H9 (cell line): ENCODE data around the gene TXNL4A. TPM values are rescaled to one million over a fixed set of nuclear protein-coding genes. Genes with fewer than 3 reads are reported as not detected.

Source experiments
- DNase-seq: peaks from one replicate; pipeline ENCODE4 v3.0.0-alpha.2; 2017
- H2AFZ ChIP-seq: one replicate; pipeline ENCODE4 v1.6.1; 2013; ENCODE audit warnings: mild to moderate bottlenecking, low read length, control low read depth, moderate library complexity
- H2AK5ac ChIP-seq: 2 replicates; pipeline ENCODE4 v1.6.1; 2013; ENCODE audit warnings: low read length, control low read depth, mixed read lengths; ENCODE audit not compliant: insufficient read length
- H2BK120ac ChIP-seq: one replicate; pipeline ENCODE4 v1.6.1; 2013; ENCODE audit warnings: low read depth, mild to moderate bottlenecking, low read length, control low read depth, inconsistent platforms; ENCODE audit not compliant: poor library complexity, severe bottlenecking
- H2BK12ac ChIP-seq: 2 replicates; pipeline ENCODE4 v1.6.1; 2013; ENCODE audit warnings: low read length, control low read depth, mixed read lengths, low read depth; ENCODE audit not compliant: insufficient read length
- H2BK15ac ChIP-seq: 2 replicates; pipeline ENCODE4 v1.6.1; 2013; ENCODE audit warnings: low read depth, low read length, control low read depth
- H2BK20ac ChIP-seq: one replicate; pipeline ENCODE4 v1.6.1; 2013; ENCODE audit warnings: low read depth, mild to moderate bottlenecking, low read length, control low read depth, inconsistent platforms; ENCODE audit not compliant: poor library complexity, severe bottlenecking
- H2BK5ac ChIP-seq: 2 replicates; pipeline ENCODE4 v1.6.1; 2013; ENCODE audit warnings: low read length, control low read depth, mixed read lengths; ENCODE audit not compliant: insufficient read length
- H3K14ac ChIP-seq: 2 replicates; pipeline ENCODE4 v1.6.1; 2013; ENCODE audit warnings: low read length, control low read depth; ENCODE audit not compliant: insufficient read depth
- H3K18ac ChIP-seq: 2 replicates; pipeline ENCODE4 v1.6.1; 2013; ENCODE audit warnings: low read depth, mild to moderate bottlenecking, mixed read lengths, low read length, control low read depth; ENCODE audit not compliant: insufficient read length
- H3K23ac ChIP-seq: 2 replicates; pipeline ENCODE4 v1.6.1; 2013; ENCODE audit warnings: low read length, control low read depth, mixed read lengths, low read depth; ENCODE audit not compliant: insufficient read length
- H3K23me2 ChIP-seq: 2 replicates; pipeline ENCODE4 v1.6.1; 2013; ENCODE audit warnings: low read depth, mild to moderate bottlenecking, mixed read lengths, low read length, control low read depth; ENCODE audit not compliant: insufficient read length, poor library complexity, severe bottlenecking
- H3K27ac ChIP-seq: 2 replicates; pipeline ENCODE4 v1.5.1; 2013; ENCODE audit warnings: low read length, control low read depth, mixed read lengths, low read depth; ENCODE audit not compliant: insufficient read length
- H3K27me3 ChIP-seq: 2 replicates; pipeline ENCODE4 v1.6.1; 2013; ENCODE audit warnings: low read length, control low read depth, inconsistent platforms; ENCODE audit not compliant: insufficient read depth
- H3K4ac ChIP-seq: 2 replicates; pipeline ENCODE4 v1.6.1; 2013; ENCODE audit warnings: low read depth, mild to moderate bottlenecking, control low read depth, inconsistent platforms, low read length, moderate library complexity
- H3K4me1 ChIP-seq: 2 replicates; pipeline ENCODE4 v1.6.1; 2013; ENCODE audit warnings: low read length, control low read depth, inconsistent platforms; ENCODE audit not compliant: insufficient read depth
- H3K4me2 ChIP-seq: 2 replicates; pipeline ENCODE4 v1.6.1; 2013; ENCODE audit warnings: low read length, control low read depth, mixed read lengths; ENCODE audit not compliant: insufficient read length, insufficient read depth
- H3K56ac ChIP-seq: 2 replicates; pipeline ENCODE4 v1.6.1; 2013; ENCODE audit warnings: low read depth, mild to moderate bottlenecking, mixed read lengths, low read length, control low read depth; ENCODE audit not compliant: insufficient read length
- H3K79me1 ChIP-seq: 2 replicates; pipeline ENCODE4 v1.6.1; 2013; ENCODE audit warnings: low read depth, mild to moderate bottlenecking, moderate library complexity, low read length, control low read depth, inconsistent platforms; ENCODE audit not compliant: insufficient read depth, poor library complexity, severe bottlenecking
- H3K79me2 ChIP-seq: 2 replicates; pipeline ENCODE4 v1.6.1; 2013; ENCODE audit warnings: low read length, control low read depth, inconsistent platforms; ENCODE audit not compliant: insufficient read depth
- H3K9ac ChIP-seq: 2 replicates; pipeline ENCODE4 v1.6.1; 2013; ENCODE audit warnings: low read length, control low read depth, mixed read lengths; ENCODE audit not compliant: insufficient read length; ENCODE audit errors: extremely low read depth
- H3K9me3 ChIP-seq: one replicate; pipeline ENCODE4 v1.6.1; 2013; ENCODE audit warnings: low read depth, low read length, inconsistent platforms; ENCODE audit not compliant: control insufficient read depth
- H3T11ph ChIP-seq: one replicate; pipeline ENCODE4 v1.6.1; 2013; ENCODE audit warnings: mild to moderate bottlenecking, low read length, control low read depth, inconsistent platforms
- H4K20me1 ChIP-seq: one replicate; pipeline ENCODE4 v1.6.1; 2013; ENCODE audit not compliant: control insufficient read depth, insufficient read length, insufficient read depth
- H4K5ac ChIP-seq: 2 replicates; pipeline ENCODE4 v1.6.1; 2013; ENCODE audit warnings: low read depth, mild to moderate bottlenecking, mixed read lengths, low read length, control low read depth; ENCODE audit not compliant: insufficient read length
- H4K8ac ChIP-seq: replicated peaks from 2 replicates; pipeline ENCODE4 v1.6.1; 2013; ENCODE audit warnings: low read length, control low read depth, mixed read lengths, low read depth; ENCODE audit not compliant: insufficient read length
- H4K91ac ChIP-seq: 2 replicates; pipeline ENCODE4 v1.6.1; 2013; ENCODE audit warnings: low read depth, mild to moderate bottlenecking, moderate library complexity, mixed read lengths, low read length, control low read depth; ENCODE audit not compliant: insufficient read length
- H3K27ac Mint-ChIP-seq, 3 experiments: 2 replicates in 2 of 3; 3 replicates in 1 of 3; pipeline ENCODE4 v1.8.0; 2020 to 2021; ENCODE audit warnings: mixed read lengths in 3 of 3, mild to moderate bottlenecking in 1 of 3, moderate library complexity in 1 of 3
- H3K27me3 Mint-ChIP-seq: 2 replicates; pipeline ENCODE4 v1.8.0; 2021; ENCODE audit warnings: low read depth, mild to moderate bottlenecking, moderate library complexity, mixed read lengths
- H3K36me3 Mint-ChIP-seq, 3 experiments: 2 replicates in 2 of 3; 3 replicates in 1 of 3; pipeline ENCODE4 v1.8.0; 2020 to 2021; ENCODE audit warnings: low read depth in 3 of 3, mixed read lengths in 3 of 3; ENCODE audit not compliant: insufficient read depth in 1 of 3
- H3K4me1 Mint-ChIP-seq, 2 experiments: 2 replicates each; pipeline ENCODE4 v1.8.0; 2020; ENCODE audit warnings: mixed read lengths in 2 of 2
- H3K4me3 Mint-ChIP-seq, 2 experiments: 2 replicates in 1 of 2; 3 replicates in 1 of 2; pipeline ENCODE4 v1.8.0; 2020 to 2021; ENCODE audit warnings: mild to moderate bottlenecking in 2 of 2, mixed read lengths in 2 of 2, moderate library complexity in 1 of 2
- H3K9me3 Mint-ChIP-seq, 2 experiments: 2 replicates in 1 of 2; 3 replicates in 1 of 2; pipeline ENCODE4 v1.8.0; 2020; ENCODE audit warnings: mild to moderate bottlenecking in 2 of 2, mixed read lengths in 2 of 2, moderate library complexity in 1 of 2
- CTCF ChIP-seq: fragments of 200-600 bp; sonication (generic); conservative IDR thresholded peaks from 3 replicates; pipeline ENCODE4 v1.8.0; 2021; ENCODE audit warnings: antibody characterized with exemption, mild to moderate bottlenecking
- WGBS: extraction: QIAGEN DNeasy Blood & Tissue Kit; methylation state at CpG from one replicate; pipeline ENCODE4 v1.1.7; 2013; ENCODE audit warnings: missing lambda C conversion rate, low lambda C conversion rate, mixed read lengths; ENCODE audit not compliant: insufficient read length; ENCODE audit errors: extremely low coverage; 5-methylcytosine and 5-hydroxymethylcytosine counted together
- total RNA-seq: library from RNA; stranded (reverse); gene quantifications from 2 replicates; pipeline ENCODE4 v1.2.1, GENCODE V29; 2021

TXNL4A gene
- total RNA-seq, 1 experiment from 2014 or later = 163 TPM

GRCh38 chr18:79947881-79948610 is 40.3 kb downstream of the TXNL4A start:
- Histone ChIP-seq H3K27me3 (peaks cover 5% of the 10 kb centered on the region; the same call in 1 of the 2 replicates), H3K23me2 (peaks cover 4% of the 10 kb centered on the region), H2BK20ac (no peak overlapping the region), H4K91ac (no peak overlapping the region), H3K14ac (no peak overlapping the region; the same call in 1 of the 2 replicates), H3T11ph (no peak overlapping the region), H4K8ac (no peak overlapping the region), H2BK120ac (no peak overlapping the region), H3K9me3 (no peaks in the 10 kb centered on the region), H3K79me1 (no peaks in the 10 kb centered on the region), H2BK12ac (no peak overlapping the region), H2AFZ (no peak overlapping the region), H3K23ac (no peak overlapping the region), H4K20me1 (no peaks in the 10 kb centered on the region), H3K9ac (no peak overlapping the region), H3K4me1 (no peaks in the 10 kb centered on the region), H3K79me2 (no peaks in the 10 kb centered on the region), H3K27ac (no peak overlapping the region), H4K5ac (no peak overlapping the region), H2BK15ac (no peak overlapping the region), H2BK5ac (no peak overlapping the region), H3K18ac (no peak overlapping the region), H3K4me2 (no peak overlapping the region), H3K56ac (no peak overlapping the region), H3K4ac (no peak overlapping the region), H2AK5ac (no peak overlapping the region)
- DNase-seq = no peak
- no peak for TF ChIP-seq CTCF
- Mint-ChIP-seq H3K4me1 (peaks cover 9 to 26% of the 10 kb centered on the region in 2 experiments), H3K27ac (no peak overlapping the region), H3K9me3 (no peaks in the 10 kb centered on the region), H3K27me3 (peaks cover 38% of the 10 kb centered on the region), H3K4me3 (no peak overlapping the region), H3K36me3 (peaks cover 0 to 4% (median 0%) of the 10 kb centered on the region in 3 experiments; a peak in 1 of 7 replicates)
- no CpG with 5 or more reads among the region's 15 CpGs for WGBS
